HG02798 (cell line): ENCODE measurements around the gene GPR3.
"Not testable (repeated sequence)": the region's sequence is repeated elsewhere in the genome, so short reads cannot be mapped to it uniquely, and the experiment has no call there.

Source experiments
- ATAC-seq: cut with Tn5 transposase; IDR thresholded peaks from one replicate; pipeline ENCODE4 v1.9.1; 2021; ENCODE audit warnings: mild to moderate bottlenecking; ENCODE audit not compliant: unreplicated experiment, poor library complexity

GPR3 gene

DNA sequence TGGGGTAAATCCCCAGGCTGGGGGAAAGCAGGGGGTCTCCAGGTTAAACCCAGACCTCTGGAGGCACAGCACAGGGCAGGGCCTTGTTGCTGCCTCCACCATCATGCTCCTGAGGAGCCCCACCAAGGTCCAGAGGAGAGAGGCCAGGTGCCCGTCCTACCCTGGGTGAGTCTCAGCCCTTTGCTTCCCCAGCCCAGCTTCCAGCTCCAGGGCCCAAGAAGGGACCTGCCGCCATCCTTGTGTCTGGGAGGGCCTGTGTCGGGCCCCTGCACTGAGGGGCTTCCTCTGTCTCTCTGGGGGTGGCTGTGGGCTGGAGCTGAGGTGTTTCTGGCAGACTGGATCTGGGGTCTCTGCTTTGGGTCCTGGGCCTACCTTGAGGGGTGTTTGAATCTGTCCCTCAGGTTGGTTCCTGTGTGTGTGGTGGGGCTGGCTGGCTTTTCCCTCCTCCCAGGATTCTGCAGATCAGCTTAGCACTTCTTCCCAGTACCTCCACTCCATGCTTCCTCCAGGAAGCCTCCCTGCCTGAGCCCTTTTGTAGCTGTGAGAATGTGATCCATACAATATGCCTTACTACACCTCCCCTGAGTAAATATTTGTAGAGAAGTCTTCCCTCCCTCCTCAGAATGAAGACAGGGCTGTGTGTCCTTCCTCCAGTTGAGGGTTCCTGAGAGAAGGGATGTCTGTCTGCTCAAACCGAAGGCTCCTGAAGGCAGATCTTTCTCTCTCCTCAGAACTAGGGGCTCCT, 6.2 kb downstream of the GPR3 start:
- ATAC-seq = no peak

DNA sequence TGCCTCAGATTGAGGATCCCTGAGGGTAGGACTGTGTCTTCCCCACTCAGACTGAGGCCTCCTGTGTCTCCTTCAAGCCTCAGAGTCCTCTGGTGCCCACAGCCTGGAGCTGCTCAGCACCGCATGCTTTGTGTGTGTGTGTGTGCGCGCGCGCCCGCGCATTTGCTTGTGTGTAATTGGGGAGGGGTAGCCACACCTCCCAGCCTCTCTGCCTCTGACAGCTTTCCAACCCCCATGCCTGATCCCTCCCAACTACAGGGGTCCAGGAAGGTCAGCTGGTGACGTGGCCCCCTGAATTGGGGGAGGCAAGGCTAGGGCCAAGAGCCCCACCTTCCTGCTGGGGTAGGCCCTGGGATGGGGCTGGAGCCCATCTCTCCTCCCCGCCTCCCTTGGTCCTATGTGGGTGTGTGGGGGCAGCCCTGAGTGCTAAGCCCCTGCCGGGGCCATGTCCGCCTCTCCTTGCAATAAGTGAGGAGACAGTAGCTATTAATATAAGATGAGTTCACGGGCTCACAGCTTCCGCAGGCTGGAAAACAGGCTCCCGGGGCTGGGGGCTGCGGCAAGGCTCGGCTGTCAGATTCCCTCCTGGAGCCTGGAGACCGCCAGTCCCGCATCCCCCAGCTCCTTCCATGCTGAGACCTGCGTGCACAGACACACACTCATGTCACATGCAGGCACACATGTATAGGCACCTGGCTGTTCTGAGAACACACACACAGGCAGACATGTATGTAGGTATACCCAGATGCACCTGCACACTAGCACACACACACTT, 7.0 kb downstream of the GPR3 start:
- ATAC-seq = no peak

DNA sequence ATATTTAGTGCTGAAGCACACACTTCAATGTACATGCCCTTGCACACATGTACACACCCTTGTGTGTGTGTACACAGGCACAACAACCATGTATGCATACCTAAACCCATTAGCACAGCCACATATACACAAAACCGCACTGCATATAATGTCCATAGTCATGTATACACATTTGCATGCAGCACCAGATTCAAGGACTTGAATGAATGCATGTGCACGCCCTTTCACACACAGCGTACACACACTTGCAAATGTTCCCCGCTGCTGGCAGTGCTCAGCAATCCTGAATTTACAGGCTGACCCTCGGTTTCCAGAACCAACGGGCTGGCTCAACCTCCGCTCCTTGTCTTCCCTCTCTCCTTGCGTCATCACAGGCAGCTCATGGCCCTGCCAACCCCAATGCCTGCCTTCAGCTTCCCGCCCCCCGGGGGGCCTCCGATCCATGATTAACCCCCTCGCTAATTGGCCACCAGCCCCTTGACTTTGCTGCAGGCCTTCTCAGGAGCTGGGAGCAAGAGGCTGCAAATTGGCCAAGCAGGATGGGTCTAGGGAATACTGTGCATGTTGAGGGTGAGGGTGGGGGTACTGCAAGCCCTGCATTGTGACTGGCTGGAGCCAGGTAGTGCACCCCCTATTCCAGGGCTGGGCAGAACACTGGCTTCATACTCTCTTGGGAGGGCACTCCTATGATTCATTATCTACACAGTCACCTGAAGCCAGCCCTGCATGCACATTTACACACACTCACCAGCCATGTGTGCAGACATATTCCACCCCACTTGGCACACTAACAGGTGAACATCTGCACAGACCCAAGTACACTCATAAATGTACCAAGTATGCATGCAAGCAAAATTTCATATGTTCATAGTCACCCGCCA, 7.9 kb downstream of the GPR3 start:
- no peak for ATAC-seq

DNA sequence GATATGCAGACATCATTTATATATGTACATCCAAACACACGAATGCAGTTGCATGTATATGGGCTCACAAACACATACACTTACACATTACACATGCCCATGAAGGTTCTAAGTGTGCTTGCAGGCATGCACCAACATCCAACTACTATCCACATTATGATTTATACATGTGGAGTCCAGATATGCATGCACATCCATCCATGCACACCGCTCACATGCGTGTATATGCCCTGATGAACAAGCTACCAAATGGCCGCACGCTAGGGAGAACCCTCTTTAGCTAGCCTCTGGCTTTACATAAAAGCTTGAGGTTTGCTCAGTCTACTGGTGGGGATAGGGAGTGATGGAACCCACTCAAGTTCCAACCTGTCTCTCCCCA, 8.5 kb downstream of the GPR3 start:
- no peak for ATAC-seq

DNA sequence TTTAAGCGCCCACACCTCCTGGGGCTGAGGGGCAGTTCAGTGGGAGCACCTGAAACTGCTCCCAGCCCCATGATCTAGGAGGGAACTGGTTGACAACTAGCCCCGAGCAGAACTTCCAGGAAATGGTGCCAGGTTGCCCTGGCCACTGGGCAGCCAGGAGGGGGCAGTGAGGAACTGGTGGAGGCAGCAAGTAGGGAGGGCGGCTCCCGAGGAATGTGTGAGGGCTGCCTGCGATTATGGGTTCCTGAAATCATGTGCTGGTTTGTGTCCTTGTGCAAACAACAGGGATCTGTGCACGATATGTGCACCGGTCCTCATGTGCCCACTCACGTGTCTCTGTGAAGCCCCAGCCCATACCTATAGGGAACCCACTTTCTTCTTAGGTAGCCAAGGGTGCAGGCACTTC, 9.9 kb downstream of the GPR3 start:
- ATAC-seq = no peak

DNA sequence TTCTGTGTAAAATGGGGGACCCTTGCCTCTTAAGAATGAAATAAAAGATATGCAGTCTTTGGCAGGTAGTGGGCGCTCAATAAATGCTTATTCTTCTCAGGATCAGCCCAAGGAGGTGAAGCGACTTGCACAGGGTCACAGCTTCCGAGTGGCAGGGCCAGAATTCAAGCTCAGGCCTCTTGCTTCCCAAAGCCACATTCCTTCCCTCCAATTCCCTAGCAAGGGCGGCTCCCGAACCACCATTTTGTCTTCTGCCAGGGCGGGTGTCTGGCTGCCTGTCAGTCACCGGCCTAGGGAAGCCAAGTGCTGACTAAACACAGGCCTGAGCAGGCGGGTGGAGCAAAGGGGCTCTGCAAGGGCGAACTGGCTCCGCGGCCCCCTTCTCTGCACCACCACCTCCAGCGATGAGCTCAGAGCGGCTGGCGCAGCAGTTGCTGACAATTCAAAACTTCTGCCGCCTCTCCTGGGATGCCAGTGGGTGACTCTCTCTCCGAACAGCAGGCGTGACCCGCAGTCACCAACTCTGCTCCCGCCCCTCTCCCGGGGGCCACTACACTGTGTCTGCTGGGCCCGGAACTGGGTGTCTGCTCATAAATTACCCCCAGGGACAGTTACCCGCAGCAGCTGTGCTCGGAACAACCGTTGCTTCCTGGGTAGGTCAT, 10.8 kb downstream of the GPR3 start:
- ATAC-seq = no peak

DNA sequence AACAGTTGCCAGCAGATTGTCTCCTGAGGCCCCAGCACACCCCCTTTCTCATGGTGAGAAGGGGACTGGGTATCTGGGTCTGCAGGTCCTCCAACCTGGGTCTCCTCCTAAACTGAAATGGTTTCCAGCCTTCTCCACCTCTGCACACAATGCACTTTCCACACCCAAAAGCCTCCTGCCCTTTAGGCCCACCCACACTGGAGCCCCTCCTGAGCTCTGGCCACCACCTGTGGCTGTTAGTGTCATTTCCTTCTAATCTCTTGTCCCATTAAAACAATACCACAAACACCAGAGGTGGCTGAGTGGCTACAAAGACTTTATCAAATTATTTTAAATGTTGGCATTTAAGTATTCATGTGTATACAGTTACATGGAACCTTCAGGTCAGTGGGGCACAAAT, 11.5 kb downstream of the GPR3 start:
- ATAC-seq = no peak

DNA sequence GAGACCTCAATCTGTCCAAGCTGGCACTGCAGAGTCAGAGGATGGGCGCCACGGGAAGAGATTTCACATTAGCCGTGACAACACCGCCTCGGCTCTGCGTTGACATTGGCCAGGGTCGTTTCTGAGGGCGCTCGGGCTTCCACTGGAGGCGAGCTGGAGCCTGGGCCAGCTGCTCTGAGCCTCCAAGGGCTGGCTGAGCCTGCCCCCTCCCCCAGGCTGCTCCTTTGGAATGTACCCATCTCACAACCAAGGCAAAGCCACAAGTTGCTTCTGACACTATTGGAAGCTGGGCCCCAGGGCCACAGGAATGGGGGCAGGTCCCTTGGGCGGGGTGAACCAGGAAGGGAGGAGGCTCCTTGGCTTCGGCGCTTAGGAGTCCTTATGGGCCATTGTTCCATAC, 12.7 kb downstream of the GPR3 start:
- ATAC-seq = no peak

DNA sequence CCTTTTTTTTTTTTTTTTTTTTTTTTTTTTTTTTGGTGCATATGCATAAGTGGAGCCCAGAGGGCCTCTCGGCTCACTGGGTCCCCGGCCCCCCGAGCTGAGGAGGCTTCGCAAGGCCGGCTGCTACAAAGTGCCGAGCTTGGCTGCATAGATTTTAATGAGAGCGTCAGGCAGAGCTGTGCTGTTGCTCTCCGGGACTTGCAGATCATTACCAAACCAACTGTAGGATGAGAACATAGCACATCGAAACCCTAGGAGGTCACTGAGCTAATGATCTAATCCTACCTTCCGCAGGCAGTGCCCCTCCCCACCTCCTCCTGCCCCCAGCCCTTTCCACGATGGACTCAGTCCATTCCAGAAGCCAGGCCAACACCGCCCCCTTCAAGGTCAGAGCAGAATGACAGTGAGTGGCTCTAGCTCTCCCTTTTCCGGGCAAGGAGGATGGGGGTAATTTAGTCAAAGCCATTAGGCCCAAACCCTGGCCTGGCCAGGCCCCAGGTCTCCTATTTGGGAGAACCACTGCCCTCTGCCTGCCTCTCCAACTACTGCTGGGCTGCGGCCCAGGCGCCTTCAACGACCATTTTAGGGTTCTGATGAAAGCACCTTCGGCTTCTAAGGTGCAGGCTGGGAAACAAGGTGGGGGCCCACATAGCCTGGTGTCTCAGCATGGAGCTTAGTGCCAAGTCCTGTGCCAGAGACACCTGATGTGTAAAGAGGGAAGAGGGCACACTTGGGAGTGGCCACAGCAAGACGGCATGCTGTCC, 13.4 kb downstream of the GPR3 start:
- not testable (repeated sequence) for ATAC-seq

DNA sequence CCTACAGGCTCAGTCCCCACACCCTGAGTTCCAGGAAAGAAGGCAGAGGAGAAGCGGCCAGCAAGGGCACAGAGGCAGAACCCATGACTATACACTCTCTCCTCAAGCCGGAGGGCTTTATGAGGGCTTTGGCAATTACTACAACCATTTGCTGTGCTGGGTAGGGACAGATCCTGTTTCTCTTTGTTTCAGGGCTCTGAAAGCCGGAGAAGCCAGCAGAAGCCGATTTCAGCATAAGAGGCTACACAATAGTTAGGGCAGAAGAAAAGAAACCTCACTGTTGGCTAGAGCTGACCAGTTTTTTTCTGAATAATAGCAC, 13.9 kb downstream of the GPR3 start:
- no peak for ATAC-seq

DNA sequence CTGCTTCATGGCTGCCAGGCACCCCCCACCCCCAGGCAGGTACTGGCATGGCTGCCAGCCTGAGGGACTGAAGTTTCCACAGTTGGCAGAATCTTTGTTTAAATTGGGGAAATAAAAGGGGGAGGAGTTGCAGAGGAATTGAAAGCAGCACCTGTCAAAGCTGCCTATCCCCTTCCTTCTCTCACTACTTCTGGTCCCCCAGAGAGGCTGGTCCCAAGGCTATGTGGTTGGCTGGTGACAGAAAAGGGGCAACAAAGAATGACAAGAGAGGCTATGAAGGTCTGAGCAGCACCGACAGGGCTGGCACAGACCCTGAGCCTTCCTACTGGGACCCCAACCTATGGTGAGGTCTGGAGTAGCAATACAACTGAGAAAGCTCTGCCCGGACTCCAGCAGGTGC, 14.4 kb downstream of the GPR3 start:
- not testable (repeated sequence) for ATAC-seq

DNA sequence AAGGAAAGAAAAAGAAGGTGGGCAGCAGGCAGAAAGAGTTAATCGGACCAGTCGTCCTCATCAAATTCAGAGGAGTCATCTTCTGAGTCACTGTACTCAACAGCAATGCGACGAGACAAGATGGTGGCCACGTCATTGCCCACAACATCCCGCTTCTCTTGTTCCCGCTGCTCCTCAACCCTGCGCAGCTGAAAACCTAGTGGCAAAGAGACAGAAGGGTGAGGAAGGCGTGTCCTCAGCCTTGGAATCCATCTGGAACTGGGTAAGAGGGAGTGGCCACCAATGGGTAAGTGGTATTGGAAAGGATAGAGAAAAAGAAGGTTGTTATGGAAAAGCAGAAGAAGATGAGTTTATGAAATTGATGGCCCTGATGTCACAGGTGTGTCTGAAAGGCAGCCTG, 15.7 kb downstream of the GPR3 start:
- ATAC-seq = no peak

DNA sequence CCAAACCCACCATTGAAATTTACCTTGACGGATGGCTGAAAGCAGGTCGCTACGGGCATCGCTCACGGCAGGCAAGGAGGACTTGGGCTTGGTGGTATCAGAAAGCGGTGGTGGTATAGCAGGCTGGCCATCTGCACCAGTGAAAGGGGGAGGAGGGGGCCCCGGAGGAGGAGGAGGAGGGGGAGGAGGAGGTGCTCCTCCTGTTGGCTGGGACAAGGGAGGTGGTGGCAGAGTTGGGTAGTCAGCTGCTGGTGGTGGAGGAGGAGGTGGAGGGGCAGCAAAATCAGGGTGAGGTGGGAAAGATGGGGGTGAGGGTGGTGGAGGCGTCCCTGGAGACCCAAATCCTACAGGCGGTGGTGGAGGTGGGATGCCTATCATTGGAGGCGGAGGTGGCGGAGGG, 17.2 kb downstream of the GPR3 start:
- ATAC-seq = no peak

DNA sequence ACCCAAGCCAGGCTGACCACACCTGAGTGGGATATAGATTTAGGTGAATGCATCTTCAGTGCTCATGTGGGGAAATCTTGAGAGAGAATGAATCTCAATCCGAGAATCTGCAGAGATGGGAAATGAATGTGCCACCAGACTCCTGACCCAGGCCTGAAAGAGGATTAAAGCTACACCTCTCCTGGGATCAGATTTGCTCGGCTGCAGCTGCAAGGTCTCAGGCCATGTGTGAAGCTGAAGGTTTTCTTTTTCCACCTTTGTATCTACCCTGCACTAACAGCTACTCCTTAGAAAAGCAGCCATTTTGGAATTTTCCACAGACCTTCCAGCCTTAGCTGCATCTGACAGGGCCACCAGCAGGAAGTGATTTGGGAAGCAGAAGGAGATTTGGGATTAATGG, 18.3 kb downstream of the GPR3 start:
- no peak for ATAC-seq

DNA sequence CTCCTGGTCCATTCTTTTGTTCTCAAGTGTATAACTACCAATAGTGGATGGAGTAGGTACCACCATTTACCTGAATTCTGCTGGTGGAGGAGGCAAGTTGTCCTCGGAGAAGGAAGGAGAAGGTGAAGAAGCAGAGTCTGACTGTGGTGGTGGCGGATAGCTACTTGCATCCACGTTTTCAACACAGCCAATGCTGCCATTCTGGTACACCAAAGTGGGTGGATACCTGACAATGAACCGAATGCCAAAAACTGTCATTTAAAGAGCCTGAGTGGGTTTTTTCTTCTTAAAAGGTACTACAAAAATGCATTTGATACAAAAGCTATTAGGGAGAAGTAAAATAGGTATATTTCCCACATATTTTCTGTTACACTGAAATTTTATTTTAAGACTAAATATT, 20.1 kb downstream of the GPR3 start:
- ATAC-seq = no peak

DNA sequence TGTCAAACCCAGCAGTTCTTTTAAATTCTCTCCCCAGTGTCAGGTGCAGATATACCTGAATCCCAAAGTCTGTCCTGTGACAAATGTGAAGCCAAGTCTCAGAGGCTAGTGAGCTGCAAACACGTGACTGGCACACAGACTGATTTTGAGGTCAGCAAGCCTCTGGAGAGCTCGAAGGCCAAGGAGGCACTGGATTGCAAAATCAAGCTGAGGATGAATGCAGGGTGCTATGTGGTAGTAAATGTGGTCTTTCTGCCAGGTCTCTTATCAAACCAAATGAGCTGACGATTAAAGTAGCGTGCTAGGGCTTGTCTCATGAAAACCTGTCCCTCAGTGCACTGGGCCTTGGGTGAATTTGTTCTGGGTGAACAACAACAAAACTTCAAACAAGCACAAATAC, 20.6 kb downstream of the GPR3 start:
- no peak for ATAC-seq

DNA sequence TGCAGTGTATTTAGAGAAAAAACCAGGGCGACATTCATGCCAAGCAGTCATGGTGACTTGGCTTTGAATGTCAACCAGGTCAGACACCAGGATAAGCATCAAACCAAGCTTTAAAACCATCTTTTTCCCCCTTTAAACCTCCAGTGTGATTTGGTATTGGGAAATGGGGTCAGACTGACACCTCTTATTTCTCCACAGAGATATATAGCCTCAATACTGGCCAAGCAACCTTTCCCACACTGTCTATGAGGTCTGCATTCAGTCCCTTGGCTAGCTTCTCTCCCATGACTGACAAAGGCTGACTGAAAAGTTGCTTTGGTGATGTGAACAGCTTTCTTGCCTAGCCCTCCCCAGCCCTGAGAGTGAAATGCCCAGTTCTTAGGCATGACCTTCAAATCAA, 21.7 kb downstream of the GPR3 start:
- ATAC-seq = no peak

DNA sequence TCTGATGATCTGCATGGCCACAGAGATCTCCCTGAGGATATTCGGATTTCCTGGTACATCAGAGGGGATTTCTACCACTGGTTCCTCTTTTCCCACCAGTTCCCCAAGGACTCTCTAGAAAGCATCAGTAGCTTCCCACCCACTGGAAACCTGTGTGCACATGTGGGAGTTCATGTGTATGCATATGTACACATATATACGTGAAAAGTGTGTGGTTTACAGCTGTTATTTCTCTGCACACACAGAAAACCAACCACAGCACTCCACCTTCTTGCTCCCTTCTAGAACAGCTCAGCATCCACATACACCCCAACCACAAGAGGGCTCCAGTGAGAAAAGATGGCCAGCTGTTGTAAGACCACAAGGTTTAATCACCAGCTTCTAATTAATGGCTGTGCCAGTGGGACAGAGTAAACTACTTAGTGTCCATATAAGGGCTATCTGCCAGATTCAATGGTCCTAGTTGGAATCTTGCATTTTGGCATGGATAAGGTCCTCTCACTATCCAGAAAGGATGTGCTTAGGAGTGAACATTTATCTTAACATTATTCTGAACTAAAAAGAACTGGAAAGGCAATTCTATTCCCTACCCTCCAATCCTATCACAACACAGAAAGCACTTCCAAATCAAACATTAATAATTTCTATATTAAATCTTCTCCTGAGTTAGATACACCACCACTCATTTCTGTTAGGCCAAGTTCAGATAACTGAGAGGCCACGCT, 24.1 kb downstream of the GPR3 start:
- no peak for ATAC-seq

DNA sequence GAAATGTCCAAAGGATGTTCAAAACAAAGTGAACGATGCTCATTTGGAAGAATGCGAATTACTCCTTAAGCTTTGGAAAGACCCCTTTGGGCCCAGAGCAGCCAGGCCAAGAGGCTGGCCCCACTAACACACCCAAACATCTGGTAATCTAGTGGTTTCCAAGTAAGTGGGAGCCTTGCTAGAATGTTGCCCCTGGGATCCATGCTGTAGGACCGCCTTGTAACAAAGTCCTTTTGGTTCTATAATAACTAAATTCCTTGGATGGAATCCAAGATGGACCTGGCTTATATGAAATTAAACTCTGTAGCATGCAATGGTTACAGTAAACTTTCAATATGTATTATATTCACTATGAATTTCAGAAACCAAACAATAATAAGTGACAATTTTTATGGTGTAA, 25.3 kb downstream of the GPR3 start:
- ATAC-seq = no peak
